H1 (cell line): ENCODE results near the gene USP53. TPM values are rescaled to one million over a fixed set of nuclear protein-coding genes. Genes with fewer than 3 reads are reported as not detected.

Experiments
- CTCF ChIA-PET: fragments of 300-600 bp; sonication (Branson Sonifier 250); formaldehyde crosslinking; loops from one replicate; lab custom pipeline; 2021; ENCODE audit not compliant: partially characterized antibody; lab: Charles Lee
- POLR2A ChIA-PET: fragments of 300-600 bp; sonication (Branson Sonifier 250); formaldehyde crosslinking; loops from one replicate; lab custom pipeline; 2021; ENCODE audit warnings: inconsistent platforms; ENCODE audit not compliant: partially characterized antibody; lab: Charles Lee
- DNase-seq, 2 experiments: peaks; one replicate each; pipeline versions ENCODE4 v3.0.0 to v3.0.0-alpha.2; 2010 to 2022; ENCODE audit warnings: low spot score in 2 of 2, low read depth in 1 of 2, mixed read lengths in 1 of 2
- FAIRE-seq: peaks from 2 replicates; lab custom pipeline; 2011; peaks lifted over from hg19 to GRCh38; lab: Jason Lieb, UNC
- H2AFZ ChIP-seq: 2 replicates; pipeline ENCODE4 v1.8.1; 2012; ENCODE audit warnings: low read length, inconsistent platforms
- H2AK5ac ChIP-seq: 2 replicates; pipeline ENCODE4 v1.6.1; 2013; ENCODE audit warnings: low read depth, low read length
- H2BK120ac ChIP-seq: replicated peaks from 2 replicates; pipeline ENCODE3; 2013; ENCODE audit warnings: low read depth, low read length, inconsistent platforms
- H2BK12ac ChIP-seq: 2 replicates; pipeline ENCODE4 v1.6.1; 2013; ENCODE audit warnings: low read depth, low read length
- H2BK15ac ChIP-seq: 2 replicates; pipeline ENCODE4 v1.6.1; 2013; ENCODE audit warnings: low read length
- H2BK20ac ChIP-seq: 2 replicates; pipeline ENCODE4 v1.6.1; 2013; ENCODE audit warnings: low read length
- H2BK5ac ChIP-seq: 2 replicates; pipeline ENCODE4 v1.6.1; 2013; ENCODE audit warnings: low read depth, low read length
- H3K14ac ChIP-seq: 2 replicates; pipeline ENCODE4 v1.6.1; 2013; ENCODE audit warnings: inconsistent platforms; ENCODE audit not compliant: insufficient read length
- H3K18ac ChIP-seq: 2 replicates; pipeline ENCODE4 v1.6.1; 2013; ENCODE audit warnings: low read length; ENCODE audit errors: extremely low read depth
- H3K23ac ChIP-seq: 2 replicates; pipeline ENCODE4 v1.6.1; 2013; ENCODE audit warnings: inconsistent platforms; ENCODE audit not compliant: insufficient read length
- H3K23me2 ChIP-seq: 2 replicates; pipeline ENCODE4 v1.6.1; 2013; ENCODE audit warnings: low read depth, low read length
- H3K27ac ChIP-seq: 2 replicates; pipeline ENCODE4 v1.6.1; 2011; ENCODE audit warnings: low read depth, low read length, inconsistent platforms
- H3K27me3 ChIP-seq, 4 experiments: replicated peaks in 1 of 4; 1 replicate in 1 of 4; 2 replicates in 3 of 4; pipeline versions ENCODE4 v1.6.1 to v1.8.1; 2011 to 2013; ENCODE audit warnings: low read length in 3 of 4, mild to moderate bottlenecking in 3 of 4, inconsistent platforms in 2 of 4, mixed read lengths in 2 of 4, moderate library complexity in 1 of 4; ENCODE audit not compliant: control insufficient read depth in 3 of 4, insufficient read depth in 3 of 4; ENCODE audit errors: extremely low read depth in 1 of 4
- H3K36me3 ChIP-seq, 4 experiments: 2 replicates each; pipeline versions ENCODE4 v1.6.1 to v1.8.1; 2011 to 2013; ENCODE audit warnings: mild to moderate bottlenecking in 4 of 4, low read length in 3 of 4, moderate library complexity in 2 of 4, control low read depth in 1 of 4, inconsistent platforms in 1 of 4; ENCODE audit not compliant: insufficient read depth in 4 of 4, control insufficient read depth in 2 of 4
- H3K4ac ChIP-seq: replicated peaks from 2 replicates; pipeline ENCODE3; 2013; ENCODE audit warnings: low read length, low read depth, mixed read lengths, inconsistent platforms; ENCODE audit not compliant: insufficient read length
- H3K4me1 ChIP-seq, 4 experiments: replicated peaks in 1 of 4; 1 replicate in 1 of 4; 2 replicates in 3 of 4; pipeline versions ENCODE4 v1.6.1 to v1.8.1; 2011 to 2013; ENCODE audit warnings: low read length in 3 of 4, inconsistent platforms in 2 of 4, mixed read lengths in 1 of 4; ENCODE audit not compliant: insufficient read depth in 4 of 4, control insufficient read depth in 3 of 4
- H3K4me2 ChIP-seq, 2 experiments: 2 replicates each; pipeline versions ENCODE4 v1.6.1 to v1.8.1; 2011 to 2013; ENCODE audit warnings: low read depth in 2 of 2, low read length in 2 of 2, control low read depth in 1 of 2, inconsistent platforms in 1 of 2, mild to moderate bottlenecking in 1 of 2; ENCODE audit not compliant: insufficient read depth in 1 of 2
- H3K4me3 ChIP-seq, 4 experiments: fragments of 200-600, 300-600 bp in 1 of 4; sonication (generic), shearing (Covaris generic), sonication (Bioruptor Twin) in 1 of 4; 2 replicates each; pipeline versions ENCODE4 v1.5.1 to v1.8.1; 2011 to 2016; ENCODE audit warnings: low read length in 4 of 4, low read depth in 3 of 4, control low read depth in 2 of 4, inconsistent platforms in 2 of 4, mild to moderate bottlenecking in 2 of 4, mixed read lengths in 1 of 4, moderate library complexity in 1 of 4; ENCODE audit not compliant: insufficient read depth in 2 of 4; ENCODE audit errors: extremely low read depth in 1 of 4
- H3K56ac ChIP-seq: replicated peaks from 2 replicates; pipeline ENCODE3; 2013; ENCODE audit warnings: low read depth, mild to moderate bottlenecking, mixed read lengths, low read length, inconsistent platforms; ENCODE audit not compliant: insufficient read length
- H3K79me1 ChIP-seq: 2 replicates; pipeline ENCODE4 v1.6.1; 2013; ENCODE audit warnings: low read depth, low read length, control low read depth
- H3K79me2 ChIP-seq, 2 experiments: 2 replicates each; pipeline versions ENCODE4 v1.6.1 to v1.8.1; 2012 to 2013; ENCODE audit warnings: low read length in 2 of 2, mild to moderate bottlenecking in 2 of 2, inconsistent platforms in 1 of 2; ENCODE audit not compliant: insufficient read depth in 2 of 2, control insufficient read depth in 1 of 2
- H3K9ac ChIP-seq, 4 experiments: replicated peaks in 1 of 4; 1 replicate in 1 of 4; 2 replicates in 3 of 4; pipeline versions ENCODE4 v1.6.1 to v1.8.1; 2011 to 2013; ENCODE audit warnings: low read depth in 3 of 4, low read length in 3 of 4, control low read depth in 2 of 4, mild to moderate bottlenecking in 2 of 4, moderate library complexity in 2 of 4, inconsistent platforms in 1 of 4; ENCODE audit errors: extremely low read depth in 1 of 4
- H3K9me3 ChIP-seq, 2 experiments: 2 replicates each; pipeline versions ENCODE4 v1.6.1 to v1.8.1; 2012 to 2013; ENCODE audit warnings: mild to moderate bottlenecking in 2 of 2, moderate library complexity in 2 of 2, control low read depth in 1 of 2, inconsistent platforms in 1 of 2, low read depth in 1 of 2, low read length in 1 of 2, mixed read lengths in 1 of 2; ENCODE audit not compliant: insufficient read depth in 2 of 2
- H4K20me1 ChIP-seq, 2 experiments: replicated peaks in 1 of 2; 2 replicates each; pipeline versions ENCODE3 to v1.8.1; 2011 to 2013; ENCODE audit warnings: inconsistent platforms in 2 of 2, low read length in 2 of 2, mild to moderate bottlenecking in 1 of 2; ENCODE audit not compliant: insufficient read depth in 2 of 2, control insufficient read depth in 1 of 2
- H4K5ac ChIP-seq: 2 replicates; pipeline ENCODE4 v1.6.1; 2013; ENCODE audit warnings: low read length, low read depth, mixed read lengths, inconsistent platforms; ENCODE audit not compliant: insufficient read length
- H4K8ac ChIP-seq: 2 replicates; pipeline ENCODE4 v1.8.0; 2013; ENCODE audit warnings: mild to moderate bottlenecking, moderate library complexity, low read length, inconsistent platforms; ENCODE audit not compliant: insufficient read depth; ENCODE audit errors: extremely low read depth
- H4K91ac ChIP-seq: replicated peaks from 2 replicates; pipeline ENCODE3; 2013; ENCODE audit warnings: low read length, mixed read lengths, inconsistent platforms; ENCODE audit not compliant: insufficient read length
- CBX5 ChIP-seq: fragments of 300-800, 300-1000 bp; sonication (generic); IDR thresholded peaks from 2 replicates; pipeline ENCODE4 v1.7.1; 2016; ENCODE audit warnings: antibody characterized with exemption, low read length, low read depth
- CEBPB ChIP-seq: IDR thresholded peaks from 2 replicates; pipeline ENCODE4 v1.6.1; 2012; ENCODE audit warnings: low read depth, low read length
- CHD2 ChIP-seq: IDR thresholded peaks from 2 replicates; pipeline ENCODE4 v1.6.1; 2012; ENCODE audit warnings: low read length, improper control_type of control experiment
- CREB1 ChIP-seq: IDR thresholded peaks from 2 replicates; pipeline ENCODE4 v1.6.1; 2012; ENCODE audit warnings: inconsistent platforms
- EZH2 ChIP-seq: fragments of 200-600 bp; sonication (generic); IDR thresholded peaks from 2 replicates; pipeline ENCODE4 v1.7.1; 2012; ENCODE audit warnings: low read depth, mild to moderate bottlenecking, moderate library complexity, low read length, inconsistent platforms; ENCODE audit not compliant: severe bottlenecking
- GTF2F1 ChIP-seq: IDR thresholded peaks from 2 replicates; pipeline ENCODE4 v1.6.1; 2012; ENCODE audit warnings: low read depth, low read length, improper control_type of control experiment, borderline replicate concordance
- KDM1A ChIP-seq: fragments of 200-600, 300-600 bp; sonication (generic); IDR thresholded peaks from 2 replicates; pipeline ENCODE4 v1.7.1; 2016; ENCODE audit warnings: mild to moderate bottlenecking, low read length, borderline replicate concordance
- SP1 ChIP-seq: IDR thresholded peaks from 2 replicates; pipeline ENCODE4 v1.6.1; 2011; ENCODE audit warnings: low read depth, low read length
- TEAD4 ChIP-seq: IDR thresholded peaks from 2 replicates; pipeline ENCODE4 v1.6.1; 2012; ENCODE audit warnings: low read depth, low read length, inconsistent platforms, mixed read lengths
- WGBS, 2 experiments: shearing (Covaris generic) in 1 of 2; methylation state at CpG; one replicate each; pipeline versions ENCODE4 v1.1.6 to v1.1.7; 2013 to 2015; ENCODE audit warnings: low lambda C conversion rate in 2 of 2, mixed read lengths in 2 of 2, inconsistent platforms in 1 of 2, low coverage in 1 of 2, missing lambda C conversion rate in 1 of 2; ENCODE audit not compliant: insufficient replicate concordance in 2 of 2, insufficient coverage in 1 of 2, insufficient read length in 1 of 2; ENCODE audit errors: extremely low coverage in 1 of 2, missing lambda C conversion rate in 1 of 2; 5-methylcytosine and 5-hydroxymethylcytosine counted together
- polyA plus RNA-seq, 7 experiments: library from polyadenylated mRNA; depleted of rRNA in 3 of 7; stranded (reverse) in 5 of 7; unstranded in 2 of 7; fragments of >200 nt in 5 of 7; fragments of 200-250 nt in 2 of 7; gene quantifications; 1 replicate in 5 of 7; 2 replicates in 1 of 7; 4 replicates in 1 of 7; pipeline versions ENCODE4 v1.2.1 to v1.2.3, GENCODE V29; 2011 to 2013; ENCODE audit warnings: missing spikeins in 2 of 7, mixed read lengths in 2 of 7
- total RNA-seq: library from RNA; stranded (reverse); fragmentation: NEBNext Ultra II Directional; extraction: Animal tissue kit (Norgen Biotek cat#: 25700); gene quantifications from 2 replicates; pipeline ENCODE4 v1.2.1, GENCODE V29; 2021

Gene USP53
- total and polyA plus RNA-seq, 2 of the 8 experiments (the other 6 are each of a cell fraction or from before 2014, with no cell fraction given), result 2.9 to 14.9 TPM

DNA sequence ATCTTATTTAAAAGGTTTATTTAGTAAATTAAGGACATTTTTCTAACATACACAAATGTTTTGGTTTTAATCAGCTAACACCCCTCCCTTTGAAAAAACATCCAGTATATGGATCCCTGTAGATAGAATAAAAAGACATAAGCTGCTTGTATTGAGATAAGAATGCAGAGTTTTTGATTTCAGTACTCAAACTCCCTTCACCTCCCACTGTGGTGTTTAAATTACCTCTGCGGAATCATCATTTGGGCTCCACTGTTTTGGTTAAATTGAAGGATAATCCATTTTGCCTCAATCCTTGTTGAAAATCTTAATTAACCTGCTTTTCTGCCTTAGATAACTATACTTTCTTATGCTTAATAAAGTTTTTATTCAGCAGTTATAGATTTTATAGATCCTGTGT is 27.6 kb downstream of the USP53 start:
- H3K4me1 ChIP-seq, result peaks cover 0 to 3% (median 0%) of the 10 kb centered on the region in 4 experiments; a peak in 1 of 7 replicates
- H2BK120ac ChIP-seq, result no peak overlapping the region
- no peak overlapping the region for H2BK5ac ChIP-seq
- no peak overlapping the region for H3K4me3 ChIP-seq
- H3K36me3 ChIP-seq, result no peaks in the 10 kb centered on the region
- no peak overlapping the region for H4K5ac ChIP-seq
- no peaks in the 10 kb centered on the region for H3K79me2 ChIP-seq
- no peak overlapping the region for H3K14ac ChIP-seq
- H2AFZ ChIP-seq, result no peak overlapping the region
- TF ChIP-seq KDM1A (no peak), SP1 (no peak), CBX5 (no peak), CEBPB (no peak), EZH2 (no peak), GTF2F1 (no peak), TEAD4 (no peak), CREB1 (no peak), CHD2 (no peak)
- TF ChIP-seq, all 59 proteins: peak for 0
- no peak overlapping the region for H2BK20ac ChIP-seq
- no peaks in the 10 kb centered on the region for H3K27me3 ChIP-seq
- no peak overlapping the region for H3K18ac ChIP-seq
- no peak overlapping the region for H4K91ac ChIP-seq
- no peaks in the 10 kb centered on the region for H3K9me3 ChIP-seq
- DNase-seq (no peak), FAIRE-seq (no peak)
- no peak overlapping the region for H3K4me2 ChIP-seq
- H4K20me1 ChIP-seq, result no peaks in the 10 kb centered on the region
- 65% methylated on average over 1 of the region's 1 CpG; no CpG with 5 or more reads in 1 of the 2 experiments for WGBS, 2 experiments
- H3K23me2 ChIP-seq, result no peaks in the 10 kb centered on the region
- H3K79me1 ChIP-seq, result no peaks in the 10 kb centered on the region
- H3K56ac ChIP-seq, result no peak overlapping the region
- no peak overlapping the region for H3K4ac ChIP-seq
- no peak overlapping the region for H3K27ac ChIP-seq
- no peak overlapping the region for H2BK12ac ChIP-seq
- no peak overlapping the region for H4K8ac ChIP-seq
- no peak overlapping the region for H2BK15ac ChIP-seq
- no peak overlapping the region for H2AK5ac ChIP-seq
- ChIA-PET POLR2A (interaction anchor here (1.2 kb wide), 1 partner anchor 11 kb away, joined by 3 read pairs; no protein-coding TSS in a partner anchor), CTCF (interaction anchor here (1.5 to 1.6 kb wide), 2 partner anchors 15 to 17 kb away, joined by 4 read pairs; no protein-coding TSS in a partner anchor)
- H3K9ac ChIP-seq, result no peak overlapping the region
- H3K23ac ChIP-seq, result no peak overlapping the region
